PFSK-1 (cell line): ENCODE data around the gene PIF1. TPM values are rescaled to one million over a fixed set of nuclear protein-coding genes. Genes with fewer than 3 reads are reported as not detected.
A peak's percentile ranks its signal among the peaks of the same experiment; 100 is the strongest.

ENCODE experiments used
- FOXP2 ChIP-seq: optimal IDR thresholded peaks from 2 replicates; pipeline ENCODE3; 2011; ENCODE audit warnings: borderline replicate concordance, control low read depth, inconsistent platforms; ENCODE audit not compliant: insufficient read depth; ENCODE audit errors: extremely low read length, extremely low read depth
- POLR2AphosphoS5 ChIP-seq: IDR thresholded peaks from 2 replicates; pipeline ENCODE4 v1.6.1; 2012; ENCODE audit warnings: low read depth, mild to moderate bottlenecking, control low read depth, low read length, moderate library complexity
- REST ChIP-seq, 2 experiments: IDR thresholded peaks; 2 replicates each; pipeline versions ENCODE4 v1.6.1 to v1.8.0; 2011 to 2012; ENCODE audit warnings: low read depth in 2 of 2, low read length in 2 of 2, control low read depth in 1 of 2, inconsistent platforms in 1 of 2, mild to moderate bottlenecking in 1 of 2, moderate library complexity in 1 of 2; ENCODE audit not compliant: insufficient read depth in 1 of 2
- SIN3A ChIP-seq: IDR thresholded peaks from 2 replicates; pipeline ENCODE4 v1.6.1; 2012; ENCODE audit warnings: mild to moderate bottlenecking, low read length, moderate library complexity, borderline replicate concordance; ENCODE audit not compliant: insufficient read depth
- TAF1 ChIP-seq: IDR thresholded peaks from 2 replicates; pipeline ENCODE4 v1.6.1; 2012; ENCODE audit warnings: low read length, control low read depth, borderline replicate concordance; ENCODE audit not compliant: insufficient read depth
- polyA plus RNA-seq: library from polyadenylated mRNA; unstranded; fragments of >200 nt; gene quantifications from one replicate; pipeline ENCODE4 v1.2.1, GENCODE V29; 2012; ENCODE audit warnings: low read depth, missing spikeins; ENCODE audit not compliant: insufficient read length

PIF1 gene
- polyA plus RNA-seq = 9.0 TPM

GRCh38 chr15:64825431-64826294 is at the start of gene PIF1:
Gene PIF1, minus strand, starts transcription at chr15:64825647. Its CDS starts 1,312 bp downstream, at chr15:64824335.
- TF ChIP-seq FOXP2 = peak; percentile 50
- peak; percentile 95 for TF ChIP-seq POLR2AphosphoS5
- TF ChIP-seq TAF1 = peak; percentile 78
- TF ChIP-seq SIN3A = peak; percentile 90; the same call in 1 of the 2 replicates
- no peak; a peak in 1 of 4 replicates for TF ChIP-seq REST (IDR thresholded peaks at IDR 0.05; ENCODE audit: insufficient read depth in 1 of 2, low read depth in 2 of 2, low read length in 2 of 2)

GRCh38 chr15:64870353-64870752 is 44.9 kb upstream of the PIF1 start:
- TF ChIP-seq FOXP2 (no peak), TAF1 (no peak), REST (IDR thresholded peaks at IDR 0.05; ENCODE audit: insufficient read depth in 1 of 2, low read depth in 2 of 2, low read length in 2 of 2) (no peak), POLR2AphosphoS5 (no peak), SIN3A (no peak)

DNA sequence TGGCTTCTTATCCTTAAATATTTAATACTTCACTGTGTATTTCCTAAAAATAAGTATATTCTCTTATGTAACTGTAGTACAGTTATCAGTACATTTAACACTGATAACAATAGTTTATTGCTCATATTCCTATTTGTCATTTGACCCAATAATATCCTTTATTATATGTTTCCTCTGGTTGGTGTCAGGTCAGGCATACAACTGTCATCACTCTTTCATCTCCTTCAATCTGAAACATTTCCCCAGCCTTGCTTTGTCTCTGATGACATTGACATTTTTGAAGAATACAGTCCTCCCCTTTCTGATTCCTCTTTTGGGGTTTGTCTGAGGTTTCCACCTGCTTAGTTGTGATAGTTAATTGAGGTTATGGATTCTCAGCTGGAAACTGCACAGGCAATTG is 44.1 kb upstream of the PIF1 start:
- TF ChIP-seq POLR2AphosphoS5 = no peak
- no peak for TF ChIP-seq TAF1
- TF ChIP-seq SIN3A = no peak
- TF ChIP-seq REST (IDR thresholded peaks at IDR 0.05; ENCODE audit: insufficient read depth in 1 of 2, low read depth in 2 of 2, low read length in 2 of 2) = no peak
- TF ChIP-seq FOXP2 = no peak

- TF ChIP-seq FOXP2 = no peak
- no peak for TF ChIP-seq TAF1
- no peak for TF ChIP-seq REST (IDR thresholded peaks at IDR 0.05; ENCODE audit: insufficient read depth in 1 of 2, low read depth in 2 of 2, low read length in 2 of 2)
- no peak for TF ChIP-seq SIN3A
- TF ChIP-seq POLR2AphosphoS5 = no peak
These were observed 40.6 kb upstream of the PIF1 start for GRCh38 chr15:64865998-64866520.
